SIG-M5 (cell line): Measurements from ENCODE around the gene NCAPD2.

Source experiments
- DNase-seq: peaks from one replicate; lab custom pipeline; 2025; lab: John Stamatoyannopoulos, UW

The NCAPD2 gene

GRCh38 chr12:6570264-6570887, 76.5 kb downstream of the NCAPD2 start:
- no peak for DNase-seq

GRCh38 chr12:6573001-6573400, 79.1 kb downstream of the NCAPD2 start:
- DNase-seq = no peak

- no peak for DNase-seq
Observed at GRCh38 chr12:6574576-6575295, 80.8 kb downstream of the NCAPD2 start.

DNA sequence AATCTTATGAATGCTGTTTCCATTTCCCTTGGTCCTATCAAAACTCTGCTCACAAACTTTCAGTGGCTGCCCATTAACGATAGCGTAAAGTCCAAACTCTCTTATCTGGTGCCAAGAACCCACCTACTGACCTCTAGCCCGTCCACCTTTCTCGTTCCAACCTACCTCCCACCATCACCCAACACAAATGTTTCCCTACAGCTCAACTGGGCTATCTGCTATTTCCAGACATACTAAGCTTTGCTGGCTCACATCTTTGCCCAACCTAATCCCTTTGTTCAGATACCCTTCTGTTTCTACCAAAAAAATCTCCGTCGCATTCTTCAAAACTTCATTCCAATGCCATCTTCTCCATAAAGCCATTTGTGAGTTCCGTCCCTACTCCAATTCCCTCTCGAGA, 81.7 kb downstream of the NCAPD2 start:
- no peak for DNase-seq
